Mesodermal cell (in vitro differentiated cells): ENCODE measurements around the gene PDXP.

Experiments
- H3K27ac ChIP-seq: 2 replicates; pipeline ENCODE4 v1.7.0; 2013; ENCODE audit warnings: mild to moderate bottlenecking, low read depth, low read length, moderate library complexity; ENCODE audit not compliant: severe bottlenecking
- H3K36me3 ChIP-seq: 2 replicates; pipeline ENCODE4 v1.7.1; 2013; ENCODE audit warnings: mild to moderate bottlenecking, low read length, moderate library complexity; ENCODE audit not compliant: control insufficient read depth, insufficient read depth
- H3K4me1 ChIP-seq: one replicate; pipeline ENCODE4 v1.7.1; 2013; ENCODE audit warnings: mild to moderate bottlenecking, low read length; ENCODE audit not compliant: insufficient read depth, control insufficient read depth, poor library complexity, severe bottlenecking
- H3K4me3 ChIP-seq: 2 replicates; pipeline ENCODE4 v1.7.0; 2013; ENCODE audit warnings: low read length, control low read depth, mild to moderate bottlenecking; ENCODE audit not compliant: insufficient read depth, poor library complexity, severe bottlenecking; ENCODE audit errors: extremely low read depth
- H3K9me3 ChIP-seq: 2 replicates; pipeline ENCODE4 v1.7.1; 2013; ENCODE audit warnings: mild to moderate bottlenecking, low read length, moderate library complexity; ENCODE audit not compliant: control insufficient read depth
- WGBS, 2 experiments: methylation state at CpG; one replicate each; pipeline ENCODE4 v1.1.5; 2013; ENCODE audit warnings: missing lambda C conversion rate in 2 of 2; ENCODE audit not compliant: insufficient coverage in 2 of 2; 5-methylcytosine and 5-hydroxymethylcytosine counted together

Gene PDXP

GRCh38 chr22:37636949-37637273, 21.6 kb upstream of the PDXP start:
- peaks cover 66% of the 10 kb centered on the region for H3K4me1 ChIP-seq
- no peak overlapping the region for H3K27ac ChIP-seq
- no peak overlapping the region for H3K4me3 ChIP-seq
- 0 to 46% methylated on average over 1 to 3 of the region's 3 CpGs for WGBS, 2 experiments
- peaks cover 4% of the 10 kb centered on the region for H3K36me3 ChIP-seq
- H3K9me3 ChIP-seq, result no peaks in the 10 kb centered on the region

DNA sequence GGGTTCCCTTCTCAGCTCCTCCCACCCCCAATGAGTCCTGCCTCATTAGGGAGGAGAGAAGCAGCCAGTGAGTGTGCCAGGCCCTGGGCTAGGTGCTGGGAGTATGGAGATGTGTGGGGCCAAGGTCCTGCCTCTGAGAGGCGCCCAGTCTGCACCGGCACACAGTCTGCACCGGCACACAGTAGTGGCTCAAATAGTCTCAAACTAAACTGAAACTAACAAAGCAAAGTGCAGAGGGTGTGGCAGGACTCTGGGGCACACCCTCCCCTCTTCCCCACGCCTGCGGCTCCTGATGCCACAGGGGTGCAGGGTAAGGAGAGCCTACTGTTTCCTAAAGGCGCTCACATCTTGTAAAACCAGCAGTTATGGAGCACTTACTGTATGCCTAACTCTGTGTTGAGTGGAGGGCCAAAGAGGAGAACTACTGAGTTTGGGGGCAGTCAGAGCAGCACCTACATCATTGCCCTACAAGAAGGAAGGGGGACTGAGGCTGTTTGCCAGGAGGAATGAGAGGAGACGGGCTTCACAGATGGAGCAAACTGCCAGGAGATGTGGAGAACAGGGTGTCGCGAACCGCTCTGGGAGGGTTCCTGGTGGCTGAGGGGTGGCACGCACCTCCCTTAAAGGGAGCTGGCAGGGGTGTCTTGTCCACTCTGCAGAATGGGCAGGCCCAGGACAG, 20.0 kb upstream of the PDXP start:
- 69 to 90% methylated on average over 5 to 11 of the region's 11 CpGs for WGBS, 2 experiments
- Histone ChIP-seq H3K27ac (no peak overlapping the region), H3K36me3 (peaks cover 19% of the 10 kb centered on the region), H3K4me3 (peak overlapping the region; percentile 77), H3K9me3 (no peaks in the 10 kb centered on the region), H3K4me1 (peaks cover 52% of the 10 kb centered on the region)

DNA sequence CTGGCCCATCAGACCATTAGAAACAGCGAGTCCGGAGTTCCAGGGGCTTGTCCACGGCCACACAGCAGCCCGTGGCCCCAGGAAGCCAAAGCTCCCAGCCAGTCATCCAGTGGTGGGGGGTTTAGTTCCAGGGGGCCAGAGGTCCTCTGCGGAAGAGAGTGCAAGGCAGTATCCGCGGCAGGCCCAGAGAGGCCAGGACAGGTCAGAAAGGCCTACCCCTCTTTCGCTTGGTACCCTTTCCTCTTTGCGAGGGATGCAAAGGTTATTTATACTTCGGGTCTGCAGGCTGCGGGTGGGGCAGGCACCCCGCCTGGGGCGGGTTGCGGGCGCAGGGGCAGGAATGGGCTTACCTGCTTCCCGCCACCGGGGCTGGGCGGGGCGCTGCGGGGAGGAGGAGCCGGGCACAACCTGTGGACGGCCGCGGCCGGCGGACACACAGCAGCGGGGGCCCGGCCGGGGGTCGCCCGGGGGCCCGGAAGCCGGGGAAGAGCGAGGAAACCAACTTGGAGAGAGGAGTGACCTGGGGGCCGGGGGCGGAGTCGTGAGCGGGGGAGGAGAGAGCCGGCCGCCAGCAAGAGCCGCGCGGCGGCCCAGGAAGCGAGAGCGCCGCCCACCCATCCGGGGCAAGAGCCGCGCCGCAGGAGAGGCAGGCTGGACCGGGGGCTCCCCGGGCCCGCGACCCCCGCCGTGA, 19.3 kb upstream of the PDXP start, which contains the start of gene SH3BP1:
Gene SH3BP1 (plus strand): TSS at position 600 of the 691 bp plus-strand sequence. CDS start 119 bp downstream, outside the sequence.
- 7 to 8% methylated on average over 44 to 50 of the region's 57 CpGs for WGBS, 2 experiments
- Histone ChIP-seq H3K36me3 (peaks cover 26% of the 10 kb centered on the region), H3K4me3 (peak within 1 kb of the TSS; percentile 77), H3K4me1 (peaks cover 45% of the 10 kb centered on the region), H3K9me3 (no peaks in the 10 kb centered on the region), H3K27ac (peak within 1 kb of the TSS; percentile 41)

DNA sequence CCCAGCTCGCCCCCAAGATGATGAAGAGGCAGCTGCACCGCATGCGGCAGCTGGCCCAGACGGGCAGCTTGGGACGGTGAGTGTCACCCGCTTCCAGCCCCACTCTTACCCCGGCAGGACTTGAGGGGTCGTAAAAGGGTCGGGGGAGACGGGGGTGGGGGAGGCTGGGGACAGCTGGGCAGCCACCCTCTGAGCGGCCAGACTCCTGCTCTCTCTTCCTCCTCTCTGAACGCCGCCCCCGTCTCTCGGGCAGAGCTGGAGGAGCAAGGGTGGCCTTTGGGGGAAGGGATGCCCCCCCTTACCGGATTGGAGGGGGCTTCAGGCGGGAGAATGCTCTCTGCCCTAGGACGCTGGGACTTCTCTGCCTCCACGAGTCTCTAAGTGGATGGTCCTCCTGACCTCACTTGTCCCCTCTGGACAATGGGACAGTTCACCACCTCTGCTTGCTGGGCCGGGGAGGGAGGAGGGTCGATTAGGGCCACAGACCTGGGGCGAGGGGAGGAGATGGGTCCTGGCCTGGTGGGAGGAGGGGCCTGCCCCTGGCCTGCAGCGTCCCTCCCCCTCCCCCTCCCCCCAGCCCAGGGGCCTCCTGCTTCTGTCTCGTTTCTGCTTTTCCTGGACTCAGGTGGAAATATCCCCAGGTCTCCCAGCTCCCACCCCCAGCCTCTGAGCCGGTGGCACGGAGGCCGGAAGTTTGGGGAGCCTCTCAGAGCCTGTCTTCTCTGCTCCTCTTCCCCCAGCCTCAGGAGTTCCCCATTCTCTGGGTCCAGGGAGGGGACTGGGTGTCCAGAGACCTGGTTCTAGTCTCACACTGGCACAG, 18.5 kb upstream of the PDXP start:
- H3K4me1 ChIP-seq, result peaks cover 38% of the 10 kb centered on the region
- H3K4me3 ChIP-seq, result peak overlapping the region; percentile 77
- H3K36me3 ChIP-seq, result peaks cover 33% of the 10 kb centered on the region
- no peaks in the 10 kb centered on the region for H3K9me3 ChIP-seq
- 5 to 11% methylated on average over 8 to 14 of the region's 27 CpGs for WGBS, 2 experiments
- no peak overlapping the region for H3K27ac ChIP-seq

DNA sequence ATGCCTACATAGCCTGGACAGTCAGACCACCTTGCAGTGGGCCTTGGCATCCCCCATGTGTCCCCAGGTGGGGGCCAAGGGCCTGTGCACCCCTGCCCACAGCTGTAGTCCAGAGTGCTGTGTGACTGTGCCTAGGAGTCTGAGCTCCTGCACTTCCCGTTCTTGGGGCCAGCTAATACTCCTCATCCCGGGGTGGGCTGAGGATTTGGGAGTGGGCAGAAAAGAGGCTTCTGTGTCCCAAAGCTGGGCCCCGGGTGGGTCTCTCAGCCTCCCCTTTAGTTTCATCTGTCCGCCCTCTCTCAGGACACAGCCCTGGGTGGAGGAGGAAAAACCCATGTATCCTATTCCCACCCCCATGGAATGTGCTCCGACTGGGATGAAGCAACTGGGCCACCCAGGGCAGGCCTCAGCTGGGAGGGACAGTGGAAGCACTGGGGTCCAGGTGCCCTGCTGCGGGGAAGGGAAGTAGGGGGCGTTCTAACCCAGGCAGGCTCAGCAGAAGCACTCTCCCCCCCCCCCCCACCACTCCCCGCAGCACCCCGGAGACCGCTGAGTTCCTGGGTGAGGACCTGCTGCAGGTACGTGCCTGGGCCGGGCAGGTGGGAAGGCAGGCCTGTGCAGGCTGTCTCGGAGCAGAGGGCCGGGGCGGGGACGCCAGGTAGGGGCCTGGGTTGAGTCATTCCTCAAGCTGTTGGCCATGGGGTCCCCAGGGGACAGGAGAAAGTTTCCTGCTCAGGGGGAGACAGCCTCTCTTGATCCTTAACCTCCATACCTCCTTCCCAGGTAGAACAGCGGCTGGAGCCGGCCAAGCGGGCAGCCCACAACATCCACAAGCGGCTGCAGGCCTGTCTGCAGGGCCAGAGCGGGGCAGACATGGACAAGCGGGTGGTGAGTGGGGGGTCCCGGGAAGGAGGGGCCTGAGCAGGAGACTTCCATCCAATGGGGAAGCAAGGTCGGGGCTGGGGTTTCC, 17.6 kb upstream of the PDXP start:
- H3K36me3 ChIP-seq, result peaks cover 42% of the 10 kb centered on the region
- peak overlapping the region; percentile 77 for H3K4me3 ChIP-seq
- peaks cover 31% of the 10 kb centered on the region for H3K4me1 ChIP-seq
- H3K27ac ChIP-seq, result no peak overlapping the region
- 87 to 93% methylated on average over 12 to 13 of the region's 24 CpGs for WGBS, 2 experiments
- H3K9me3 ChIP-seq, result no peaks in the 10 kb centered on the region

DNA sequence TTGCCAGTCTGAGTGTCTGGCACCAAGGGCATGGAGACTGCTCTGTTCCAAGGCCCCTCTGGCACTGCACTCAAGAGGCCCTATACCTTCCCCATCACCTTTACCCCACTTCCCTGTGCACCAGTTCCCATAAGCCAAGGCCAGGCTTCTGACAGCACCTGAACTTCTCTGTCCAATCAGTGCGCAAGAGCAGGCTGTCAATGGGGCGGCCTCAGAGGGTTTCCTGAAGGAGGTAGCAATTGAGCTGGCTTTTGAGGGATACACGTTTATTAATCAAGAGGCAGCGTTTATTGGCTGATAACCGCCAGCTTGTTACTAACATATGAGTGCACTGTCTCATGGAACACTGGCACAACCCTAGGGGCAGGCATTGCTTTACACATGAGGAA, 17.0 kb upstream of the PDXP start:
- Histone ChIP-seq H3K9me3 (no peaks in the 10 kb centered on the region), H3K27ac (no peak overlapping the region), H3K4me3 (no peak overlapping the region), H3K36me3 (peaks cover 49% of the 10 kb centered on the region), H3K4me1 (peaks cover 24% of the 10 kb centered on the region)
- WGBS, 2 experiments, result 96 to 97% methylated on average over 5 of the region's 5 CpGs

- Histone ChIP-seq H3K4me1 (peaks cover 15% of the 10 kb centered on the region), H3K4me3 (no peak overlapping the region), H3K27ac (no peak overlapping the region), H3K9me3 (no peaks in the 10 kb centered on the region), H3K36me3 (peaks cover 66% of the 10 kb centered on the region)
- WGBS, 2 experiments, result 65 to 68% methylated on average over 8 of the region's 9 CpGs
Observed at GRCh38 chr22:37643225-37643847, 15.2 kb upstream of the PDXP start.

DNA sequence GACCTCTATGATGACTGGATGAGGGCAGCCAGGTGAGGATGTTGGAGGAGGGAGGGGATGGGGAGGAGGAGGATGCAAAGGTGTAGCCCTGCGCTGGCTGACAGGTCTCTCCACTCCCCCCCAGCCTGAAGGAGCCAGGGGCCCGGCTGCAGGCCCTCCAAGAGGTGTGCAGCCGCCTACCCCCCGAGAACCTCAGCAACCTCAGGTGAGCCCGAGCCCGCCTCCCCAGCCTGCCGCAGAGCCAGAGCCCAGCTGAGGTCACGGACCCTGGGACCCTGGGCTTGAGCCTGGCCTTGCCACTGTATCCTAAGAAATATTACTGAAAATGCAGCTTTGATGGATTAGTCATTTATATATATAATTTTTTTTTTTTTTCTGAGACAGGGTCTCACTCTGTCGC, 11.2 kb upstream of the PDXP start:
- Histone ChIP-seq H3K4me1 (no peaks in the 10 kb centered on the region), H3K9me3 (no peaks in the 10 kb centered on the region), H3K4me3 (no peak overlapping the region), H3K36me3 (peaks cover 95% of the 10 kb centered on the region), H3K27ac (no peak overlapping the region)
- WGBS, 2 experiments, result 100% methylated on average over 6 of the region's 9 CpGs

DNA sequence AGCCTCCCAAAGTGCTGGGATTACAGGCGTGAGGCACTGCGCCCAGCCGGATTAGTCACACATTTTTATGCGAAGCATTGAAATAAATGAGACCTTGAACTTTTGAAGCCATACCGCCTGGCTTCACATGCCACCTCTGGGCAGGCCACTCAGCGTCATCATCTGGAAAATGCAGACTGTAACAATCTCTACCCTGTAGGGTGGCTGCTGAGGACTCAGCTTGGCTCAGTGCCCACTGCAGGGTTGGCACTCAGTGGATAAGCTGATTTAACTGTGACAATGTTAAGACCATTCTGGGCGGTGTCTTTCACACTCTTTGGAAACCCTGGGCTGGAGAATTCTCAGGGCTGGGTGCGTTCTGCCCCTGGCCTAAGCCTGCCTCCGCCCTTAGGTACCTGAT, 10.6 kb upstream of the PDXP start:
- WGBS, 2 experiments, result 97 to 99% methylated on average over 9 of the region's 9 CpGs
- H3K36me3 ChIP-seq, result peaks cover 93% of the 10 kb centered on the region
- no peak overlapping the region for H3K27ac ChIP-seq
- H3K4me3 ChIP-seq, result no peak overlapping the region
- no peaks in the 10 kb centered on the region for H3K9me3 ChIP-seq
- no peaks in the 10 kb centered on the region for H3K4me1 ChIP-seq
